CD4-positive, alpha-beta T cell treated with Interferon gamma for 1 hour (primary cell): ENCODE results near the gene ZBTB21.

Source experiments
- DNase-seq: peaks from one replicate; pipeline ENCODE4 v3.0.0-alpha.2; 2020

Gene ZBTB21

GRCh38 chr21:41948078-41948895 is 61.9 kb downstream of the ZBTB21 start:
- no peak for DNase-seq

DNA sequence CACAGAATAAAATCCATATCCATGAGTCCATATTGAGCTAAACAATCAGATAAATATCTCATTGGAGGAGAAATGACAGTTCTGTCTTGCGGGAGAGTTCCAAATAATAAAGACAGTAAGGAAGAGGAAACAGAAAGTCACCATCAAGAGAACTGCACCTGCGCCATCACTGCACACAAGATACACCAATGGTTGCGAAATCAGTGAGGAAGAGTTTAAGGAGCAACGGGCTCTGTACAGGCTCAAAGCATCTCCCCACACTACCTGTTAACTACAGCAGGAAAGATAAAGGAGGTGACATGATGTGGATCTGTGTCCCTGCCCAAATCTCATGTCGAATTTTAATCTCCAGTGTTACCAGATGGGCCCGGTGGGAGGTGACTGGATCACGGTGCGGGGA is 64.2 kb downstream of the ZBTB21 start:
- no peak for DNase-seq

DNA sequence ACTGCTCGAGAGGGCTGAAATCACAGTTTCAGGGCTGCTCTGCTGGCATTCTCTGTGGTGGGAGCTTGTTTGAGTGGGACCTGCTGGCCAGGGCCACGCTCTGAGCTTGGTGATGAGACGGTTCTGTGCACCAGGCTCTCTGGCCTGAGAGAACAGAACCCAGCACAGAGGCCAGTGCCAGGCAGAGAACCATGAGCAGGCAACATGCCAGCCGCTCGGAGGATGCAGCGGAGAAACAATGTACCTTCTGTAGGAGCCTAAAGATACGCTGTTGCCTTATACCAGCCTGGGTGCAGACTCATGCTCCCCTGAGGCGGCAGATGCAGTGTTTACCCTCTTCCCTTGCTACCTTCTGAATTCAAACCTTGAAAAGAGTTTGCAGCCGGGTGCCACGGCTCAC is 66.3 kb downstream of the ZBTB21 start:
- no peak for DNase-seq

DNA sequence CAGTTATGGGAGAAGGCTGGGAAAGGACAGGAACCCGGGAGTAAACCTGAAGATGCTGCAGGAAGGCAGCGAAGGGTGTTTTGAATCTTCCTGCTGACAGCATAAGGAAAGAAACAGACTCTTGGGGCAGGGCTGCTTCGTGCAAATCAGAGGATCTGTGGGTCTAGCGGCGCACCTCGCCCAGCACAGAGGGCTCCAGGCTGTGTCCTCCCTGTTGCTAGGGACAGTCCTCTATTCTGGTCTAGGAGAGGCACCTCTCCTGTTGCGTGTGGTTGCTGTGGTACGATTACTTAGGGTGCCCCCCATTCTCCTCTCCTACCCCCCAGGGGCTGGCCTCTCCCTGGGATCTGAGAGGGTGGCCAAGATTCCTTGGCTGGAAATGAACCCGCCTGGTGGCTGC is 67.7 kb downstream of the ZBTB21 start:
- DNase-seq = no peak

DNA sequence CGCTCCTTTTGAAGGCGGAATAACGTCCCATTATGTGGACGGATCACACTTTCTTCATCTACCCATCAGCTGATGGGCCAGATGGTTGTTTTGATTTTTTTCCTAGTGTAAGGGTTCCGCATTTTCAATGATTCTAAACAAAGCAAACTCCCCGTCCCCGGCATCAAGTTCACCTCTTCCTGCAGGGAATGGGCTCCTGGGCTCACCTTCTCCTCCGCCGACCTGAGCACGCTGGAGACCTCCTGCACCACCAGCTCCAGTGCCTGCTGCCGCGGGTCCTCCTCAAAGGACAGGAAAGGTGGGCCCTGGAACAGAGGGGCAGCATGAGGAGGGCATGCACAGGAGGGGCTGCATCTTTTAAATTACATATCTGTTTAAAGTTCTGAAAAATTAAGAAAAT is 68.2 kb downstream of the ZBTB21 start:
- DNase-seq = no peak

- no peak for DNase-seq
Measured at GRCh38 chr21:41940431-41940830, 69.7 kb downstream of the ZBTB21 start.

- no peak for DNase-seq
Measured at GRCh38 chr21:41939391-41939790, 70.8 kb downstream of the ZBTB21 start.
